ENCODE data around the gene SHISA8. TPM values are rescaled to one million over a fixed set of nuclear protein-coding genes. Genes with fewer than 3 reads are reported as not detected.
A peak's percentile ranks its signal among the peaks of the same experiment; 100 is the strongest.

The SHISA8 gene
- total RNA-seq, 1 experiment from 2014 or later = not detected

- DNase-seq (ENCODE audit: extremely low read depth, low read depth) = no peak
Measured at GRCh38 chr22:41934284-41935014, 19.6 kb upstream of the SHISA8 start.

GRCh38 chr22:41933411-41934177 lies 18.7 kb upstream of the SHISA8 start:
- no peak for DNase-seq (ENCODE audit: extremely low read depth, low read depth)

- DNase-seq (ENCODE audit: extremely low read depth, low read depth) = no peak
Measured at GRCh38 chr22:41932353-41932752, 17.5 kb upstream of the SHISA8 start.

DNA sequence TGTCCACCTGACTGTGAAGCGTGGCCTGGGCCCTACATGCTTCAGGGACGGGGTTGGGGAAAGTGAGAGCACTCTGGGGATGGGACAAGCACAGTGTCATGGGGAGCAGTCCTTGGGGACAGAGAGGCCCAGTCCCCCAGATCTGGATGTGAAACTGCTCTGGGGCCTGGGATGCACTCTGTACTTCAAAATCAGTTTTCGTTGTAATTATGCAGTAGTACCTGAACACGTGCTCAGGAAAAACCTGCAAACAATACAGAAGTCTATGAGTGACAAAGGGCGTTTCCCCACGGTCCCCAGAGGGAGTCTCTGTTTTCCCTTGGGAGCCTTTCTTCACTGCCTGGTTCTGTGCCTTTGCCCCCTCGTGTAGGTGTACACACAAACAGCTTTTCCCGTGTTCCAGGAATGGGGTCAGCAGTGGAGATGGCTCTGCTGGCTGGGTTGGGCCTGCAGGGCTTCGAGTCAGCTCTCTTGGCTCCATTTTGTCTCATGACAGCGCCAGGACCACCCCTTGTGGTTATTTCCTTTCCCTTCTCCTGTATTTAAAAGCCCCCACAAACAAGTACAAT lies 16.9 kb upstream of the SHISA8 start:
- DNase-seq (ENCODE audit: extremely low read depth, low read depth) = no peak

DNA sequence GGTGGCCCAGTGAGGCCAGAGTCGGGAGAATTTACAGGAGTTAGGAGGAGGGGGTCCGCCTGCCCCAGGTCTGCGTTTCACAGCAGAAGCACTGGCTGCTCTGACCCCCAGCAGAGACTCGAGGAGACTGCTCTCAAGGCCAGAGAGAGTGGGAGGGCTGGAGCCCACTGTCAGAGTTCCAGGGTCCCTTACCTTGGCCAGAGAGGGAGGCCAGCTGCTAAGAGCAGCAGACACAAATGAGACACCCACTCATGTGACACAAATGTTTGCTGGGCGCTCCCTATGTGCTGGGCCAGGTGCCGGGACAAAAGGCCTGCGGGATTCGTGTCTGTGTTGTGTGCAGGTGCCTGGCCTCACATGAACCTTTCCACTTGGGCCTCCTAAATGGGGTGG lies 14.5 kb upstream of the SHISA8 start:
- no peak for DNase-seq (ENCODE audit: extremely low read depth, low read depth)

GRCh38 chr22:41928593-41929417 lies 13.9 kb upstream of the SHISA8 start:
- no peak for DNase-seq (ENCODE audit: extremely low read depth, low read depth)

DNA sequence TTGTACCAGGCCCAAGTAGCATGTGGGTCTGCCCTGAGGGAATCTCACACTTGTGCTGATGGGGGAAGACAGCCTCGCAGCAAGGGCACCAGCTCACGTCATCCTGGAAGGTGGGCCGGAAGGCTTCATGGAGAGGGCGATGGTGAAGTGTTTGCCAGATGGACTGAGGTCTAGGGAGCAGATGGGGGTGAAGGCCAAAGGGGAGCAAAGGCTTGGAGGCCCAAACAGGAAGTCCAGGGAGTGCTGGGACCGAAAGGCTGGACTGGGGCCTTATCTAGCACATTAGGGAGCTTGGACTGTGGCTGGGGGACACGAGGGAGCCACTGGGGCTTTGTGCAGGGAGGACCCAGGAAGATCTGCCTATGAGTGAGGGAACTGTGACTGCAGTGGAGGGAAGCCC lies 12.9 kb upstream of the SHISA8 start:
- DNase-seq (ENCODE audit: extremely low read depth, low read depth) = no peak

GRCh38 chr22:41925783-41926460 lies 11.0 kb upstream of the SHISA8 start:
- peak; percentile 30 for DNase-seq (ENCODE audit: extremely low read depth, low read depth)

DNA sequence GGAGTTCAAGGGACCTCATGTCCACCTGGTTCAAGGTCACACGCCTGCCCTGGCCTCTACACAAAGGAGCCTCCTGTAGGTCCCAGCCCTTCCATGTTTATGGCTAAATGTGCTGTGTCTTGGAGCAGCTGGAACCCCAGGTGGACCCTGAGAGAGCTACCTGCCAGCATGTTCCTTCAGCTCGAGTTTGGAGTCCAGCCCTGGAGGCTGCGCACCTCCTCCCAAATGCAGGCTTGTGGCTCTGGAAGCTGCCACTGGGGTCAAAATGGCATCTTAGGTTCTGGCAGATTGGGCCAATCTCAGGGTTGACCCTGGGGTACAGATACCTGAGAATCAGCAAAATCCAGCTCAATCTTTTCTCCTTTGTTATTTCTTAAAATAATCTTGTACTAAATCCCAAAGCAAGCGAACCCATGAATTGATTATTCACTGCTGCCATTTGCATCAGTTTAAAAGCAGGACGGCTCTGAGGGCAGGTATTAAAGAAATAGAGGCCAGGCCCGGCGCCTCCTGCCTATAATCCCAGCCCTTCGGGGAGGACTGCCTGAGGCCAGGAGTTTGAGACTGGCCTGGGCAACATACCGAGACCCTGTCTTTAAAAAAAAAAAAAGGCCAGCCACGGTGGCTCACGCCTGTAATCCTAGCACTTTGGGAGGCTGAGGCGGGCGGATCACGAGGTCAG lies 8.9 kb upstream of the SHISA8 start:
- DNase-seq (ENCODE audit: extremely low read depth, low read depth) = no peak

DNA sequence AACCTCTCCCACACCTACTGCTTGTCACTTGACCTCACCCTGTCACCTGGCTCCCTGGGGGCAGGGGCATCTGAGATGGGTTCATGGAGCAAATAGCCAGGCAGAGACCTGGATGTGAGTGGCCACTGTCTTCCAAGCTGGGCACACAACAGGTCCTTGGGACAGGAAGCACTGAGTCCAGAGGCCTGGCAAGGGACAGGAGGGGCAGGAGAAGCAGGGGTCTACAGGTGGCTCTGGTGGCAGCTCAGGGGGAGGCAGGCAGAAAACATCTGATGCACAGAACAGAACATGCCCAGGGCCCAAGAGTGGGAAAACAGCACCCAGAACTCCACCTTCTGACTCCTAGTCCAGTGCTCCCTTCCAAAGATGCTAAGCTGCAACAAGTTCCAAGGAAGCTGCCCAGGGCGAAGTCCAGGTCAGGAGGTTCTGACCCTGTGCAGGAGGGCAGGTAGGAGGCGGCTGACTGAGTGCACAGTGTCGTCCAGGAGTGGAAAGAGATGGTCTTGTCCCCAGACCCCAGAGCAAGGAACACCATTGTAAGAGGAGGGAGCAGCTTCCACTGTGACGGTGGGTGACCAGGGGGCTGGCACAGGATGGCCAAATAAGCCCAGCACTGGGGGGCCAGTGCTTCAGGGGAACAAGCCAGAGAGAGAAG lies 8.2 kb upstream of the SHISA8 start:
- no peak for DNase-seq (ENCODE audit: extremely low read depth, low read depth)

DNA sequence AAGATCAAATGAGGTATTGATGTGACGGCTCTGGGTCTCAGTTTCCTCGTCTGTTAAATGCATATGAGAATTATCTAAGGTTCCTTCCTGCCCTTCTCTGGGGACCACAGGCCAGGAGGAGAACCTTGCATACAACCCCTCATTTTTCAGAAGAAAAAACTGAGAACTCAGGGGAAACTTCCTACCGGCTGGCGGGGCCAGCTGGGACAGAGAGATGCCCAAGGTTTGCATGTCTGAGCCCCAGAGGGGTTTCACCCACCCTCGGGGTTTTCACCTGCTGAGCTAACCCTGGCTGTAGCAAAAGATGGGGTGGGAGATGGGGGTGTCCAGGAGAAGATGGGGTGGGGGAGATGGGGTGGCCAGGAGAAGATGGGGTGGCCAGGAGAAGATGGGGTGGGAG lies 7.5 kb upstream of the SHISA8 start:
- DNase-seq (ENCODE audit: extremely low read depth, low read depth) = no peak

DNA sequence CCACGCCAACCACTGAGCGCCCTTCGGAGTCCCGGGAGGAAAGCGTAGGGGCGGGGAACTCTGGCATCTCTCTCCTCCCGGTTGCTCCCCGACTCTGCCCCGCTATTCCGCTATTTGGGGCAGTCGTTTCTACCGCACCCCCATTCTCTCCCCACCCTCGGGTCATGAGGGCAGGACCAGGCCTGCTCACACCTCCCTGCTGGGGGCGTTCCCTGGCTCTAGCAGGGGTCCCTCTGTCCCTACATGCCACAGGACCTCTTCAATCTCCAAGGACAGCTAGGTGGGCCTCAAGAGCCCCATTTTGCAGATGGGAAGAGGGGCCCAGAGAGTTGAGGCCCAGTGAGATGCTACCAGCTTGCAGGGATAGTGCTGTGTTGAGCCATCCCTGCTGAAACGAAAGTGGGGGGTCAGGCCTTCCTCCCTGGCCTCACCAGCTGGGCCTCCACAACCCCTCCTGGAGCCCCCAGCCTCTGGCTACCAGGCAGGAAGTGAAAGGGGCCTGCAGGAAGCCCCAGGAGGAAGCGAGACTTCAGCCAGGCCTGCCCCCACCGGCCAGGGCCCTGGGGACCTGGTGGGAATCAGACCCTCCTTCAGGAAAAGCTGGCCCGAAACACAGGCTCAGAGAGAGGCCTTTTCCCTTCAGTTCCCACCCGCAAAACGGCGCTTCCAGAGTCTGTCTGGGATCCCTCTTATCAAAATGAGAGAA lies 5.5 kb upstream of the SHISA8 start:
- no peak for DNase-seq (ENCODE audit: extremely low read depth, low read depth)

DNA sequence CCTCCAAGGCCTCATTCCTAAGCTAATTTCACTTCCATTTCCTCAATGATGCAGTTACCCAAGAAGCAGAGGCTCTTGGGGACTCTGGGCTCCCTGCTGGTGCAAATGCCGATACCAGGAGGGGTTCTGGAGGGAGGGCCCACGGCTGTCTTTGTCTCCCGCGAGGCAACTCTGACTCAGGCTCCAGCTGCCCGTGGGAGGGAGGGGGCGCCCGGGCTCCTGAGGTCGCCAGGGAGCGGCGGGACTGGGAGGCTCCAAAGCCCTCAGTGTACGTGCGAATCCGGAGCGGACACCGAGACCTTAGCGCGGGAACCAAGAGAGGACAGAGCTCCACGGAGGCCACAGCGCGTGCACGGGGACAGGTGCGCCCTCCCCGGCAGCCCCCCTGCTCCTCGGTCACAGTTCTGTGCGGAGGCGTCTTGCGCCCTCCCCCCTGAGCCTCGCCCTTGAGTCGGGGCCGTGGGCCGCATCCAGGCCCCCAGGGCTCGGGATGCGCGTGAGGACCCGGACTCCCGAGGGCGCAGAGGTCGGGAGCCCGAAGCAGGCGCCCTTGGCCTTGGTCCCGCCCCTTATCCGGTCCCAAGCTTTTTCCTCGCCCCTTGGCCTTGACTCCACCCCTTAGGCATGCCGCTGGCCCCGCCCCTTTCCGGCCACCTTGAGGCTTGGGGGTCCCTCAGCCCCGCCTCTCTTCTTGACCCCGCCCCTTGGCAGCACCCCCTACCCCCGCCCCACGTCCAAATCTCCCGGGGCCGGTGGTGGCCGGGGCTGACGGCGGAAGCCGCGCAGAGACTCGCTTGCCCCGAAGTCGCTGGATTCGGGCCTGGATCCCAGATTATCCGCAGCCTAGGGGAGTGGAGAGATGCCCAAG lies 4.7 kb upstream of the SHISA8 start:
- no peak for DNase-seq (ENCODE audit: extremely low read depth, low read depth)

DNA sequence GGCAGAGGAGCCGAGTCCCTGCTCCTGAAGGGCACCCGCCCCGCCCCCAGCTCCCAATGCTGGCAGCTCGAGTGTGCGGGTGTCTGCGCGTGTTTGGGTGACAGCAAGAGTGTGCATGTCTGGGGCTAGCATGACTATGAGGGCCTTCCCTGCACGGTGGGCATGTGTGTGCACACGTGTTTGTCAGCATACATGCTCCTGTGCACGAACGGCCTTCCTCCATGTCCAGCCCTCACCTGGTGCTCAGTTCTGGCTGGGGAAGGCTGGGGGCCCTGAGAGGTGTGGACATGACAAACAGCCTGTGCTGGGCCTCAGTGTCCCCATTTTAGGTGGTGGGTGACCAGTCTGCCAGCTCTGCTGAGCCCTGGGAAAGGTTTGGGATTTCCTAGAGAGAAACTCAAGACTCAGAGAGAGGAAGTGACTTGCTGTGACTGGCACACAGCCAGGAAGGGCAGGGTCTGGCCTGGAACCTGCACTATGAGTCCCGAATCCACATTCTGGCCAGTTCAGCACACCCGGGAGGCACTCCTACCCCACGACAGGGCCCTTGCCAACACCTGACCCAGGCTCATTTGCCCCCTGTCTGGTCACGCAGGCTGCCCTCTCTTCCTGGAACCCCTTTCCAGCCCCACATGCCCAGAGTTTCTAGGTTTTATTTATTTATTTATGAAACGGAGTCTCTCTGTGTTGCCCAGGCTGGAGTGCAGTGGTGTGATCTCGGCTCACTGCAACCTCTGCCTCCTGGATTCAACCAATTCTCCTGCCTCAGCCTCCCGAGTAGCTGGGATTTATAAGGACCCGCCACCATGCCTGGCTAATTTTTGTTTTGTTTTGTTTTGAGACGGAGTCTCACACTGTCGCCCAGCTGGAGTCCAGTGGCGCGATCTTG lies 3.3 kb upstream of the SHISA8 start:
- DNase-seq (ENCODE audit: extremely low read depth, low read depth) = peak; percentile 16

DNA sequence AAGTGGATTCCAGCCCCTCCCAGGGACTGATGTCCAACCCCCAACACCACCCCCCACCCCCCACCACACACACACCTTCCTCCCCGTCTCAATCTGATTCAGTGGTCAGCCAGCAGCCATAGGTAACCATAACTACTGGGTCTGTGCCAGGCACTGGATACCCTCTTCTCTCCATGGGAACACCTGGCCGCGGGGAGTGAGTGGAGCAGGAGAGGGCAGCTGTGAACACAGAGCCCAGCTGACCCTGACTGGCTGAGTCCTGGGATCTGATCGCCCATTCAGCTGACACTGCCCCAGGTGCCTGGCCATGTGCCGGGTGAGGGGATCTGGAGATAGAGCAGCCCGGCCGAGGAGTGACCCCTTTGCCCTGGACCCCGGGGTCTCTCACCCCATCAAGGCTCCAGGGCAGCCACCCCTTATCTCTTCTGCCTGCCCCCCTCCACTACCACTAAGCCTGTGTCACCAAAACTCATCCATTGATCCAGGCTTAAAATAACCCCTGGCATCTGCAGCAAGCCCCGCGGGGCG lies 2.6 kb upstream of the SHISA8 start:
- no peak for DNase-seq (ENCODE audit: extremely low read depth, low read depth)

GRCh38 chr22:41916745-41917358 lies 2.0 kb upstream of the SHISA8 start:
- DNase-seq (ENCODE audit: extremely low read depth, low read depth) = no peak

Data from NCI-H460 (cell line).